ENCODE measurements around the gene SLC24A3.

DNA sequence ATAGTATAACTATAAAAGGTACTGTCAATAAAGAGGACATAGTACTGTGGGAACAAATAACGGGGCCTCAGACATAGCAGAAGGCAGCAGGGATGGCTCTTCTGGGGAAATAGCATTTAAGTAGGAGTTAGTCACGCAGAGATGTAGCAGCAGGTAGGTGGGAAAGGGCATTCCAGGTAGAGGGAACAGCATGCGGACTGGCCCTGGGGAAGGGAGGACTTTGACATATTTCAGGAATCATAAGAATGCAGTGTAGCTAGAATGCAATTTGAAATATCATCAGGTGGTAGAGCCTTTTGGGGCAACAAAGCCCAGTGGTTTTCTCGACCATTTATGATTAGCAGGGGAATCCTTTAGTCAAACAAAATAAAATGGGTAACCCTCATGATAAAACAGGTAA, 191.1 kb downstream of the SLC24A3 start:
- TF ChIP-seq EZH2phosphoT487 (IDR thresholded peaks at IDR 0.05; ENCODE audit: insufficient read depth, low read depth) (no peak), EZH2 (IDR thresholded peaks at IDR 0.05; ENCODE audit: insufficient read depth, poor library complexity, severe bottlenecking) (no peak)
